Lower leg skin (tissue), 3 donors: ENCODE results near the gene JDP2.

Experiments used
- CTCF ChIP-seq, 3 donors: fragments of 450-650 bp; IDR thresholded peaks; one replicate each; pipeline ENCODE4 v1.5.1; 2016; ENCODE audit warnings: antibody characterized with exemption in 3 of 3, mild to moderate bottlenecking in 3 of 3, moderate library complexity in 2 of 3
- POLR2A ChIP-seq, 2 donors: fragments of 450-650 bp; IDR thresholded peaks; one replicate each; pipeline ENCODE4 v1.6.1; 2016 to 2017; ENCODE audit warnings: antibody characterized with exemption in 2 of 2, mild to moderate bottlenecking in 1 of 2, moderate library complexity in 1 of 2

GRCh38 chr14:75445236-75445635 is 17.4 kb downstream of the JDP2 start:
- TF ChIP-seq CTCF (IDR thresholded peaks at IDR 0.05) = no peak
- TF ChIP-seq POLR2A (IDR thresholded peaks at IDR 0.05) = no peak
